Lung (tissue), 12 donors: ENCODE data around the gene OTUD4. TPM values are rescaled to one million over a fixed set of nuclear protein-coding genes. Genes with fewer than 3 reads are reported as not detected.
A peak's percentile ranks its signal among the peaks of the same experiment; 100 is the strongest.

ENCODE experiments used
- ATAC-seq: fragments of 200-7000 bp; cut with Tn5 transposase; one replicate; pipeline ENCODE4 v1.9.1; 2020; ENCODE audit warnings: moderate number of reproducible peaks; ENCODE audit not compliant: insufficient read depth, low FRiP score
- DNase-seq, 3 donors: peaks; one replicate each; pipeline ENCODE4 v3.0.0-alpha.2; 2013 to 2017
- H3K27ac ChIP-seq, 2 donors: one replicate each; pipeline ENCODE4 v1.5.1; 2013; ENCODE audit warnings: mild to moderate bottlenecking in 2 of 2, moderate library complexity in 2 of 2, control low read depth in 1 of 2, inconsistent platforms in 1 of 2, low read depth in 1 of 2, low read length in 1 of 2
- H3K27me3 ChIP-seq, 3 donors: one replicate each; pipeline ENCODE4 v1.5.1; 2013; ENCODE audit warnings: low read length in 2 of 3; ENCODE audit not compliant: control insufficient read depth in 3 of 3, insufficient read depth in 3 of 3
- H3K36me3 ChIP-seq, 4 donors: one replicate each; pipeline ENCODE4 v1.5.1; 2013; ENCODE audit warnings: low read length in 4 of 4, mild to moderate bottlenecking in 1 of 4, moderate library complexity in 1 of 4; ENCODE audit not compliant: control insufficient read depth in 4 of 4, insufficient read depth in 4 of 4
- H3K4me1 ChIP-seq, 5 donors: one replicate each; pipeline ENCODE4 v1.5.1; 2013; ENCODE audit warnings: low read length in 5 of 5, mild to moderate bottlenecking in 2 of 5, moderate library complexity in 1 of 5; ENCODE audit not compliant: control insufficient read depth in 5 of 5, insufficient read depth in 5 of 5
- H3K4me3 ChIP-seq: one replicate; pipeline ENCODE4 v1.5.1; 2013; ENCODE audit warnings: mild to moderate bottlenecking, control low read depth, moderate library complexity
- H3K9ac ChIP-seq, 2 donors: one replicate each; pipeline ENCODE4 v1.5.1; 2013; ENCODE audit warnings: low read length in 2 of 2, control low read depth in 1 of 2; ENCODE audit not compliant: insufficient read depth in 1 of 2
- H3K9me3 ChIP-seq, 4 donors: one replicate each; pipeline ENCODE4 v1.5.1; 2013; ENCODE audit warnings: low read length in 3 of 4, mild to moderate bottlenecking in 1 of 4, moderate library complexity in 1 of 4; ENCODE audit not compliant: control insufficient read depth in 4 of 4, insufficient read depth in 3 of 4
- WGBS, 2 donors: extraction: QIAGEN DNeasy Blood & Tissue Kit; methylation state at CpG; one replicate each; pipeline ENCODE4 v1.1.7; 2013; 5-methylcytosine and 5-hydroxymethylcytosine counted together
- polyA plus RNA-seq, 2 donors: library from polyadenylated mRNA; stranded (reverse); fragments of 200-250 nt; gene quantifications; one replicate each; pipeline ENCODE4 v1.2.1, GENCODE V29; 2013
- total RNA-seq, 2 donors: library from RNA; depleted of rRNA in 1 of 2; stranded (reverse); fragments of >200 nt in 1 of 2; gene quantifications; one replicate each; pipeline ENCODE4 v1.2.1, GENCODE V29; 2014 to 2021
- TF ChIP-seq, protein P1 (sequence below): IDR thresholded peaks from 2 replicates; pipeline ENCODE4 v1.5.1; 2012; ENCODE audit warnings: mild to moderate bottlenecking; ENCODE audit errors: control extremely low read depth, extremely low read depth
- donor health status: control.
- donor health status: control.
- donor health status: Bipolar disorder and iron deficiency.
- donor health status: healthy.
- donor health status: DM: yes; HTN: yes; CAD: no.

Gene OTUD4
- total and polyA plus RNA-seq, 4 donors, result 11.0 to 101 (median 24.0) TPM

DNA sequence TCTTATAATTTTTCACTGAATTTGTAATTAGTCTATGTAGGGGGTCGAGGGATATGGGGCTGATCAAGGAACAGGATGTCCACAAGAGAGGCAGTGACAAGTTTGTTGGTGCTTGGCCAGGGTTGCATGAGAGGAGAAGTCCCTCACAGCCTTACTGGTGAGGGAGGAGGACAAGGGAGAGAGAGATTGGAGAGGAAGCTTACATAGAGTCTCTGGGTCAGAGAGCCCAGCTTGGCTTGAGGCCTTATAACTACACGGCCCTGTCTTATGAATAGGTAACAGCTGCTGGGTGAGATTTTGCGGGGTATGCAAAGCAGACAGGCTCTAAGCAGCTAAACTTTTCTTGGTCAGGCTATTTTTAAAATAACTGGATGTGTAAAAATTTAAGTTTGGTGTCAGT, 37.9 kb upstream of the OTUD4 start:
- ATAC-seq (no peak), DNase-seq (peak in 1 of 3 donors; percentile 41)
- Histone ChIP-seq H3K4me1 (peaks cover 0 to 5% (median 0%) of the 10 kb centered on the region in 5 donors), H3K9ac (no peak overlapping the region), H3K36me3 (no peaks in the 10 kb centered on the region), H3K27me3 (no peaks in the 10 kb centered on the region), H3K27ac (no peak overlapping the region), H3K9me3 (no peaks in the 10 kb centered on the region), H3K4me3 (no peak overlapping the region)
- WGBS, 2 donors, result 48 to 61% methylated on average over 3 of the region's 3 CpGs
- TF ChIP-seq, protein P1, sequence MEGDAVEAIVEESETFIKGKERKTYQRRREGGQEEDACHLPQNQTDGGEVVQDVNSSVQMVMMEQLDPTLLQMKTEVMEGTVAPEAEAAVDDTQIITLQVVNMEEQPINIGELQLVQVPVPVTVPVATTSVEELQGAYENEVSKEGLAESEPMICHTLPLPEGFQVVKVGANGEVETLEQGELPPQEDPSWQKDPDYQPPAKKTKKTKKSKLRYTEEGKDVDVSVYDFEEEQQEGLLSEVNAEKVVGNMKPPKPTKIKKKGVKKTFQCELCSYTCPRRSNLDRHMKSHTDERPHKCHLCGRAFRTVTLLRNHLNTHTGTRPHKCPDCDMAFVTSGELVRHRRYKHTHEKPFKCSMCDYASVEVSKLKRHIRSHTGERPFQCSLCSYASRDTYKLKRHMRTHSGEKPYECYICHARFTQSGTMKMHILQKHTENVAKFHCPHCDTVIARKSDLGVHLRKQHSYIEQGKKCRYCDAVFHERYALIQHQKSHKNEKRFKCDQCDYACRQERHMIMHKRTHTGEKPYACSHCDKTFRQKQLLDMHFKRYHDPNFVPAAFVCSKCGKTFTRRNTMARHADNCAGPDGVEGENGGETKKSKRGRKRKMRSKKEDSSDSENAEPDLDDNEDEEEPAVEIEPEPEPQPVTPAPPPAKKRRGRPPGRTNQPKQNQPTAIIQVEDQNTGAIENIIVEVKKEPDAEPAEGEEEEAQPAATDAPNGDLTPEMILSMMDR, result no peak

DNA sequence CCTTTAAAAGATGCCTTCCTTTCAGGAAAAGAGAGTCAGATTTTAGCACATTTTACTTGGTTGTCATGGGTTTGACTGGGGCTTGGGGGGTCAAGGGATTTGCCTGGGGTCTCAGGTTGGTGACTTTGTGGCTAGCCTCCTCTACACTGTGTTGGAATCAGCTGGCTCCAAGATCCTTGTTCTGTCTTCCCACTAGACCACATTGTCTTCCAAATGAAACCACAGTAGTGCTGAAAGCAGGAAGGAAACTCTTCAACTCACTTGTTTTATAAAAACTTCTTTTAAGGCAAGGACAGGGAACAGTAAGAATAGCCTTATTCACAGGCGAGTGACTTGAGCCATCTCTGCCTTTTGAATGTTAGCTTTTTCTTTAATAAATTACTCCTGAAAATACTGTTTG, 37.0 kb upstream of the OTUD4 start:
- Histone ChIP-seq H3K9me3 (no peaks in the 10 kb centered on the region), H3K4me1 (peaks cover 0 to 5% (median 0%) of the 10 kb centered on the region in 5 donors), H3K27me3 (no peaks in the 10 kb centered on the region), H3K27ac (no peak overlapping the region), H3K9ac (no peak overlapping the region), H3K4me3 (no peak overlapping the region), H3K36me3 (no peaks in the 10 kb centered on the region)
- TF ChIP-seq, protein P1, result no peak
- WGBS, 2 donors, result 28 to 54% methylated on average over 1 of the region's 1 CpG
- DNase-seq (no peak), ATAC-seq (no peak)

DNA sequence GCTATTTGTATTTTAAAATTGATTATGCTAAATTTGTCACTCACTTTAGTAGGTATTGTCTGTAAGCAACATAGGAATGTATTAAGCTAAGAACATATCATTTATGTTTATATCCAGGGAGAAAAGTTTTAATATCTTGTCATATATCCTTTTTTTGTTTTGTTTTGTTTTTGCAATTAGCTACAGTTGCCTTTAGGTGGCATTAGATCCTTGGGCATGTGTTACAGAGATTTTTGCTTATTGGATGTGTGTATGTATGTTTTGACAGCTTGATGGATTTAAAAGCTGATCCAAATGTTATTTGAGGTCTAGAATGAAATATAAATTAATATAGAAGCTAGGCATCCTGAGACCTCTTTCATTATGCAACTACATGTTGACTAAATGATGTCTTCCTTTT, 36.1 kb upstream of the OTUD4 start:
- TF ChIP-seq, protein P1, result no peak

DNA sequence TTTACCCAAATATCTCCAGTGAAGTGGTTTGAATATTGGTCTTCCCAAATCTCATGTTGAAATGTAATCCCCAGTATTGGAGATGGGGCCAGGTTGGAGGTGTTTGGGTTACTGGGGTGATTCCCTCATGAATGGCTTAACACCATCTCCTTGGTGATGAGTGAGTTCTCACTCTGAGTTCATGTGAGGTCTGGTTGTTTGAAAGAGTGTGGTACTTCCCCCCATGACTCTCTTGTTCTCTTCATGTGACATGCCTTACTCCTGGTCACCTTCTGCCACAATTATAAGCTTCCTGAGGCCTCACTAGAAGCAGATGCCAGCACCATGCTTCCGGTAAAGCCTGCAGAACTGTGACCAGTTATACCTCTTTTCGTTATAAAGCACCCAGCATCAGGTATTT, 32.9 kb upstream of the OTUD4 start:
- H3K4me1 ChIP-seq, result no peaks in the 10 kb centered on the region
- H3K9me3 ChIP-seq, result no peaks in the 10 kb centered on the region
- ATAC-seq (no peak), DNase-seq (no peak)
- TF ChIP-seq, protein P1, result no peak
- H3K27ac ChIP-seq, result no peak overlapping the region
- no peak overlapping the region for H3K4me3 ChIP-seq
- H3K27me3 ChIP-seq, result no peaks in the 10 kb centered on the region
- H3K9ac ChIP-seq, result no peak overlapping the region
- H3K36me3 ChIP-seq, result no peaks in the 10 kb centered on the region
- 91 to 92% methylated on average over 2 of the region's 2 CpGs for WGBS, 2 donors

More for the DNA sequence above, 36.1 kb upstream of the OTUD4 start:
- Histone ChIP-seq H3K4me1 (peaks cover 0 to 5% (median 0%) of the 10 kb centered on the region in 5 donors), H3K9me3 (no peaks in the 10 kb centered on the region), H3K27me3 (no peaks in the 10 kb centered on the region), H3K9ac (no peak overlapping the region), H3K27ac (no peak overlapping the region), H3K4me3 (no peak overlapping the region), H3K36me3 (no peaks in the 10 kb centered on the region)
- DNase-seq (peak in 2 of 3 donors; percentile 35 to 51), ATAC-seq (no peak)
